Gastroesophageal sphincter (tissue), 4 donors: ENCODE results near the gene CEP104. TPM values are rescaled to one million over a fixed set of nuclear protein-coding genes. Genes with fewer than 3 reads are reported as not detected.
"Not testable (repeated sequence)": the region's sequence is repeated elsewhere in the genome, so short reads cannot be mapped to it uniquely, and the experiment has no call there.

Source experiments
- ATAC-seq: fragments of 150-250 bp; one replicate; pipeline ENCODE4 v1.9.1; 2016; ENCODE audit warnings: mild to moderate bottlenecking, moderate library complexity
- H3K27ac ChIP-seq, 4 donors: fragments of 200-600 bp; sonication (generic) in 3 of 4; 1 replicate in 3 of 4; 2 replicates in 1 of 4; pipeline ENCODE4 v1.5.1; 2016 to 2019
- H3K27me3 ChIP-seq: fragments of 200-600 bp; sonication (generic); one replicate; pipeline ENCODE4 v1.5.1; 2019
- H3K36me3 ChIP-seq, 2 donors: fragments of 200-600 bp; sonication (generic); one replicate each; pipeline ENCODE4 v1.5.1; 2019; ENCODE audit warnings: control low read depth in 1 of 2
- H3K4me1 ChIP-seq, 3 donors: fragments of 200-600 bp; sonication (generic); 1 replicate in 2 of 3; 2 replicates in 1 of 3; pipeline ENCODE4 v1.5.1; 2016 to 2019; ENCODE audit warnings: control low read depth in 2 of 3
- H3K4me3 ChIP-seq, 2 donors: fragments of 200-600 bp; sonication (generic); one replicate each; pipeline ENCODE4 v1.5.1; 2019; ENCODE audit warnings: mild to moderate bottlenecking in 1 of 2, moderate library complexity in 1 of 2
- H3K9me3 ChIP-seq, 3 donors: fragments of 200-600 bp; sonication (generic); one replicate each; pipeline ENCODE4 v1.5.1; 2017 to 2019; ENCODE audit warnings: control low read depth in 2 of 3
- EP300 ChIP-seq: sonication (generic); formaldehyde crosslinking; IDR thresholded peaks from one replicate; pipeline ENCODE4 v1.6.1; 2017; ENCODE audit warnings: antibody characterized with exemption, mild to moderate bottlenecking
- POLR2A ChIP-seq, 2 donors: fragments of 450-650 bp; IDR thresholded peaks; one replicate each; pipeline ENCODE4 v1.6.1; 2017; ENCODE audit warnings: antibody characterized with exemption in 2 of 2, mild to moderate bottlenecking in 2 of 2, moderate library complexity in 1 of 2
- POLR2AphosphoS5 ChIP-seq: sonication (generic); formaldehyde crosslinking; IDR thresholded peaks from one replicate; pipeline ENCODE4 v1.6.1; 2017; ENCODE audit warnings: antibody characterized with exemption
- whole genome bisulfite sequencing, 2 donors: methylation state at CpG; one replicate each; pipeline ENCODE4 v1.1.5; 2018; ENCODE audit warnings: low coverage in 1 of 2; 5-methylcytosine and 5-hydroxymethylcytosine counted together
- total RNA-seq, 4 donors: library from RNA; depleted of rRNA; stranded (reverse); fragments of >200 nt; gene quantifications; one replicate each; pipeline ENCODE4 v1.1.0, GENCODE V29; 2016
- TF ChIP-seq, protein P1 (sequence below), 4 experiments: fragments of 200-600 bp in 2 of 4; fragments of 450-650 bp in 2 of 4; sonication (generic) in 1 of 4; IDR thresholded peaks; one replicate each; pipeline ENCODE4 v1.5.1; 2017 to 2019; ENCODE audit warnings: antibody characterized with exemption in 4 of 4, mild to moderate bottlenecking in 2 of 4, moderate library complexity in 2 of 4

CEP104 gene
- total RNA-seq, 4 donors from 2014 or later, result 29.3 to 78.2 (median 41.8) TPM

DNA sequence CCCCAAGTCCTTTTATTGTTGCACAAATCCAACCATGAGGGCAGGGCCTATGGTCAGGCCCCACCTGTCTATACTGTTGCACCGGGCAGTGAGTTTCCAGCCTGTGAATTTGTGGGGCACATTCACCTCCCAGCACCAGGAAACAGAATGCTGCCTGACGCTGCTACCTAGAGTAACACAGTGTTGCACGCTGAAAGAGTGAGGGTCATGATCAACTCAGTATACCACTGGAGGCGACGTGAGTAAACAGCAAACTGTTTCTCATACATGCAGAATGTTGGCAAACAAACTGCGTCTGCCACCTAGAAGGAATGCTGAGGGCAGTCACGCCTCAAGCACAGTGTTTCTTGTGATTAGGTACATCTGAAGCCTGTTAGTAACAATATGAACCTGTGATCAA is 47.3 kb downstream of the CEP104 start:
- WGBS, 2 donors, result 69% methylated on average over 7 of the region's 7 CpGs; no CpG with 5 or more reads in 1 of the 2 donors

DNA sequence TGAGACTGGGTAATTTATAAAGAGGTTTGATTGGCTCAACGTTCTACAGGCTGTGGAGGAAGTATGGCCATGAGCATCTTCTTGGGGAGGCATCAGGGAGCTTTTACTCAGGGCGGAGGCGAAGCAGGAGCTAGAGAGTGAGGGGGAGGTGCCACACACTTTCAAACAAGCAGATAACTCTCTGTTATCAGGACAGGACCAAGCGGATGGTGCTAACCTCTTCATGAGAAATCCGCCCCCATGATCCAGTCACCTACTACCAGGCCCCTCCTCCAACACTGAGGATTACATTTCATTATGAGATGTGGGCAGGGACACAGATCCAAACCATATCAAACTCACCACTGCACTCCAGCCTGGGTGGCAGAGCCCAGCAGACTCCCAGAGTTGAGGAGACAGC is 49.2 kb downstream of the CEP104 start:
- Histone ChIP-seq H3K4me1 (no peaks in the 10 kb centered on the region), H3K9me3 (no peaks in the 10 kb centered on the region), H3K27me3 (peaks cover 27% of the 10 kb centered on the region), H3K4me3 (no peak overlapping the region), H3K36me3 (no peaks in the 10 kb centered on the region), H3K27ac (no peak overlapping the region)
- 88 to 100% methylated on average over 1 to 4 of the region's 5 CpGs for WGBS, 2 donors
- no peak for ATAC-seq
- no peak for TF ChIP-seq POLR2A (IDR thresholded peaks at IDR 0.05)
- TF ChIP-seq EP300, result no peak
- TF ChIP-seq, protein P1, sequence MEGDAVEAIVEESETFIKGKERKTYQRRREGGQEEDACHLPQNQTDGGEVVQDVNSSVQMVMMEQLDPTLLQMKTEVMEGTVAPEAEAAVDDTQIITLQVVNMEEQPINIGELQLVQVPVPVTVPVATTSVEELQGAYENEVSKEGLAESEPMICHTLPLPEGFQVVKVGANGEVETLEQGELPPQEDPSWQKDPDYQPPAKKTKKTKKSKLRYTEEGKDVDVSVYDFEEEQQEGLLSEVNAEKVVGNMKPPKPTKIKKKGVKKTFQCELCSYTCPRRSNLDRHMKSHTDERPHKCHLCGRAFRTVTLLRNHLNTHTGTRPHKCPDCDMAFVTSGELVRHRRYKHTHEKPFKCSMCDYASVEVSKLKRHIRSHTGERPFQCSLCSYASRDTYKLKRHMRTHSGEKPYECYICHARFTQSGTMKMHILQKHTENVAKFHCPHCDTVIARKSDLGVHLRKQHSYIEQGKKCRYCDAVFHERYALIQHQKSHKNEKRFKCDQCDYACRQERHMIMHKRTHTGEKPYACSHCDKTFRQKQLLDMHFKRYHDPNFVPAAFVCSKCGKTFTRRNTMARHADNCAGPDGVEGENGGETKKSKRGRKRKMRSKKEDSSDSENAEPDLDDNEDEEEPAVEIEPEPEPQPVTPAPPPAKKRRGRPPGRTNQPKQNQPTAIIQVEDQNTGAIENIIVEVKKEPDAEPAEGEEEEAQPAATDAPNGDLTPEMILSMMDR (IDR thresholded peaks at IDR 0.05), result no peak
- no peak for TF ChIP-seq POLR2AphosphoS5

More for the DNA sequence above, 47.3 kb downstream of the CEP104 start:
- Histone ChIP-seq H3K27me3 (peaks cover 18% of the 10 kb centered on the region), H3K4me3 (no peak overlapping the region), H3K4me1 (no peaks in the 10 kb centered on the region), H3K36me3 (peaks cover 0 to 15% of the 10 kb centered on the region in 2 donors), H3K27ac (no peak overlapping the region), H3K9me3 (no peaks in the 10 kb centered on the region)
- ATAC-seq, result no peak
- TF ChIP-seq EP300 (no peak), POLR2A (IDR thresholded peaks at IDR 0.05) (no peak), POLR2AphosphoS5 (no peak)
- TF ChIP-seq, protein P1 (IDR thresholded peaks at IDR 0.05), result no peak

- TF ChIP-seq, protein P1 (IDR thresholded peaks at IDR 0.05), result no peak
- TF ChIP-seq POLR2AphosphoS5, result no peak
- TF ChIP-seq POLR2A (IDR thresholded peaks at IDR 0.05), result no peak
- no peak for TF ChIP-seq EP300
- ATAC-seq, result no peak
- Histone ChIP-seq H3K9me3 (no peaks in the 10 kb centered on the region), H3K27me3 (peaks cover 37% of the 10 kb centered on the region), H3K4me1 (no peaks in the 10 kb centered on the region), H3K4me3 (no peak overlapping the region), H3K36me3 (no peaks in the 10 kb centered on the region), H3K27ac (no peak overlapping the region)
- WGBS, 2 donors, result 64 to 77% methylated on average over 3 to 11 of the region's 11 CpGs
These were observed 52.0 kb downstream of the CEP104 start for GRCh38 chr1:3805038-3805437.

GRCh38 chr1:3804627-3804944 is 52.4 kb downstream of the CEP104 start:
- not testable (repeated sequence) for H3K9me3 ChIP-seq, H3K36me3 ChIP-seq, H3K4me1 ChIP-seq, ATAC-seq, H3K4me3 ChIP-seq, H3K27ac ChIP-seq
- WGBS, 2 donors, result 28 to 46% methylated on average over 4 to 7 of the region's 7 CpGs
- peaks cover 41% of the 10 kb centered on the region for H3K27me3 ChIP-seq

DNA sequence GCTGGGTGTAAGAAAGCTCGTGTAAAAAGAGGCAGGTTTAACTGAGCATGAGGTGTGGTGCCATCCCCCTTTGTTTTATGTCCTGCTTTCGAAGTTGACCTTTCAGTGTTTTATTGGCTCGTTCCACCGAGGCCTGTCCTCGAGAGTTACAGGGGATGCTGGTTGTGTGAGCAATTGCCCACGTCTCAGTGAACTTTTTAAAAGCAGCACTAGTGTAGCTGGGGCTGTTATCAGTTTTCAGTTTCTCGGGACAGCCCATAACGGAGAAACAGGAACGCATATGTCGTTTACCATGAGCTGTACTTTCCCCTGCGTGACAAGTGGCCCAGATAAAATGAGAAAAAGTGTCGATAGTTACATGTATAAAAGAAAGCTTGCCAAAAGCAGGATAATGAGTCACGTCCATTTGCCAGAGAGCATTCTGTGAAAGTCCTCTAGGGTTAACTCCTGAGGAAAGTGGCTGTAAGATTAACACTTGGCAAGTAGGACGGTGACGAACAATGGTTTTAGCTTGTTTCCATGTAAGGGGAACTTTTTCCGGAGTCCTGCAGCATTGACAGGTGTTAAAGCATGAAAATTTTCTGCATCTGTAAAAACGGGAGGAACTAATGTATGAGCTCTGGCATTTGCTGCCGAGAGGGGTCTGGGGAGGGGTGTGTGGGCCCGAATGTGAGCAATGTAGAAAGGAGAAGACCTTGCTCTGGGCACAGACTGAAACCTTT is 52.9 kb downstream of the CEP104 start:
- TF ChIP-seq, protein P1 (IDR thresholded peaks at IDR 0.05), result no peak
- TF ChIP-seq POLR2AphosphoS5 (no peak), POLR2A (IDR thresholded peaks at IDR 0.05) (no peak), EP300 (no peak)
- H3K4me1 ChIP-seq, result no peaks in the 10 kb centered on the region
- ATAC-seq, result no peak
- WGBS, 2 donors, result 54 to 58% methylated on average over 11 to 15 of the region's 19 CpGs
- H3K9me3 ChIP-seq, result no peaks in the 10 kb centered on the region
- no peak overlapping the region for H3K27ac ChIP-seq
- no peaks in the 10 kb centered on the region for H3K36me3 ChIP-seq
- peaks cover 37% of the 10 kb centered on the region for H3K27me3 ChIP-seq
- H3K4me3 ChIP-seq, result no peak overlapping the region

- H3K9me3 ChIP-seq, H3K36me3 ChIP-seq, H3K4me3 ChIP-seq, H3K4me1 ChIP-seq, H3K27ac ChIP-seq, ATAC-seq: not testable (repeated sequence)
- peaks cover 25% of the 10 kb centered on the region for H3K27me3 ChIP-seq
- 78 to 83% methylated on average over 3 of the region's 3 CpGs for WGBS, 2 donors
These were observed 56.2 kb downstream of the CEP104 start for GRCh38 chr1:3800795-3801194.
